WTC11 (cell line): ENCODE data around the gene CLSTN2.

Source experiments
- ATF2 ChIP-seq: sonication (generic); formaldehyde crosslinking; IDR thresholded peaks from 2 replicates; pipeline ENCODE4 v1.8.1; 2022; ENCODE audit warnings: low read depth, missing genetic modification reagents, borderline replicate concordance
- CTCF ChIP-seq: fragments of 200-600 bp; IDR thresholded peaks from 2 replicates; pipeline ENCODE4 v1.8.0; 2022; ENCODE audit warnings: antibody characterized with exemption
- NFYB ChIP-seq: sonication (generic); formaldehyde crosslinking; conservative IDR thresholded peaks from 2 replicates; pipeline ENCODE4 v1.8.0; 2022; ENCODE audit warnings: low read depth, missing genetic modification reagents

- TF ChIP-seq CTCF = no peak
- TF ChIP-seq NFYB (CRISPR knock-in tag) = no peak
- TF ChIP-seq ATF2 (CRISPR knock-in tag) = no peak
Observed at GRCh38 chr3:140186421-140186920, 251.5 kb downstream of the CLSTN2 start.
